Kidney epithelial cell (primary cell): Measurements from ENCODE around the gene MTLN. TPM values are rescaled to one million over a fixed set of nuclear protein-coding genes. Genes with fewer than 3 reads are reported as not detected.

Source experiments
- DNase-seq: peaks from one replicate; pipeline ENCODE4 v3.0.0-alpha.2; 2010; ENCODE audit warnings: low read depth
- H3K27me3 ChIP-seq: 2 replicates; pipeline ENCODE4 v1.6.0; 2011; ENCODE audit warnings: low read length; ENCODE audit not compliant: control insufficient read depth, insufficient read depth
- H3K36me3 ChIP-seq: 2 replicates; pipeline ENCODE4 v1.5.1; 2011; ENCODE audit warnings: low read length; ENCODE audit not compliant: control insufficient read depth, insufficient read depth
- H3K4me3 ChIP-seq: 2 replicates; pipeline ENCODE4 v1.5.1; 2011; ENCODE audit warnings: low read depth, mild to moderate bottlenecking, control low read depth, low read length
- total RNA-seq: library from RNA; depleted of rRNA; stranded (reverse); fragments of >200 nt; gene quantifications from 2 replicates; pipeline ENCODE4 v1.2.3, GENCODE V29; 2015
- TF ChIP-seq, protein P1 (sequence below): IDR thresholded peaks from 2 replicates; pipeline ENCODE4 v1.5.1; 2011; ENCODE audit warnings: mild to moderate bottlenecking, moderate library complexity, low read length, control low read depth, inconsistent platforms; ENCODE audit not compliant: insufficient read depth, poor library complexity, severe bottlenecking

Gene MTLN
- total RNA-seq, 1 donor from 2014 or later, result 71.8 TPM

GRCh38 chr2:110166266-110166665 is 46.1 kb downstream of the MTLN start:
- Histone ChIP-seq H3K36me3 (no peaks in the 10 kb centered on the region), H3K4me3 (no peak overlapping the region), H3K27me3 (no peaks in the 10 kb centered on the region)
- no peak for DNase-seq
- TF ChIP-seq, protein P1, sequence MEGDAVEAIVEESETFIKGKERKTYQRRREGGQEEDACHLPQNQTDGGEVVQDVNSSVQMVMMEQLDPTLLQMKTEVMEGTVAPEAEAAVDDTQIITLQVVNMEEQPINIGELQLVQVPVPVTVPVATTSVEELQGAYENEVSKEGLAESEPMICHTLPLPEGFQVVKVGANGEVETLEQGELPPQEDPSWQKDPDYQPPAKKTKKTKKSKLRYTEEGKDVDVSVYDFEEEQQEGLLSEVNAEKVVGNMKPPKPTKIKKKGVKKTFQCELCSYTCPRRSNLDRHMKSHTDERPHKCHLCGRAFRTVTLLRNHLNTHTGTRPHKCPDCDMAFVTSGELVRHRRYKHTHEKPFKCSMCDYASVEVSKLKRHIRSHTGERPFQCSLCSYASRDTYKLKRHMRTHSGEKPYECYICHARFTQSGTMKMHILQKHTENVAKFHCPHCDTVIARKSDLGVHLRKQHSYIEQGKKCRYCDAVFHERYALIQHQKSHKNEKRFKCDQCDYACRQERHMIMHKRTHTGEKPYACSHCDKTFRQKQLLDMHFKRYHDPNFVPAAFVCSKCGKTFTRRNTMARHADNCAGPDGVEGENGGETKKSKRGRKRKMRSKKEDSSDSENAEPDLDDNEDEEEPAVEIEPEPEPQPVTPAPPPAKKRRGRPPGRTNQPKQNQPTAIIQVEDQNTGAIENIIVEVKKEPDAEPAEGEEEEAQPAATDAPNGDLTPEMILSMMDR, result no peak

Other genes with a start within 250 kb of the MTLN start
- gene MALL, start 96.7 kb downstream of the MTLN start, total RNA-seq, result 6.1 and 7.5 TPM in 2 replicates
- 2.5 and 4.4 TPM in 2 replicates for gene NPHP1, start 7.5 kb downstream of the MTLN start, total RNA-seq